ENCODE data around the gene ZSCAN22.
"Not testable (repeated sequence)": the region's sequence is repeated elsewhere in the genome, so short reads cannot be mapped to it uniquely, and the experiment has no call there.

Gene ZSCAN22

DNA sequence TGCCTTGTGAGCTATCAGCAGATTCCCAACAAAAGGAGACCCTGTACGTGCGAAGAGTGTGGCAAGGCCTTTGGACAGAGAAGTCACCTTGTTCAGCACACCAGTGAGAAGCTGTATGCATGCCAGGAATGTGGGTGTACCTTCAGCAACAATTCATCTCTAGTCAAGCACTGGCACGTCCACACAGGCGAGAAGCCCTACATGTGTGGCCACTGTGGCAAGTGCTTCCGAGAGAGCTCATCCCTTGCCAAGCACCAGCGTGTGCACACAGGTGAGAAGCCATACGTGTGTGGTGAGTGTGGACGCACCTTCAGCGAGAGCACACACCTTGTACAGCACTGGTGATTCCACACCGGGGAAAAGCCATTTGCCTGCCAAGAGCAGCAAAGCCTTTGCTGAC lies 7.6 kb upstream of the ZSCAN22 start:
- no peak for DNase-seq

GRCh38 chr19:58325311-58326022 lies 1.3 kb upstream of the ZSCAN22 start:
- DNase-seq, result no peak

DNA sequence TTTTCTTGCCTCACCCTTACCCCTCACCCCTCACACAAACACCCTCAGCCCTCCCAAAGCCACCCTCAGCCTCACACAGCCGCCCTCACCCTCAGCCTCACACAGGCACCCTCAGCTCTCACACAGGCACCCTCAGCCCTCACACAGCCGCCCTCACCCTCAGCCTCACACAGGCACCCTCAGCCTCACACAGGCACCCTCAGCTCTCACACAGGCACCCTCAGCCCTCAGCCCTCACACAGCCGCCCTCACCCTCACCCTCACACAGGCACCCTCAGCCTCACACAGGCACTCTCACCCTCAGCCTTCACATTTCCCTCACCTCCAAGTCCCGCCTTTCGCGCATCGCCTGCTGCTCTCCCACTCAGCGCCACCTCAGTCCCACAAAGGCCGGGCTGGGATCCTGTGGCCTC lies 287 bp upstream of the ZSCAN22 start:
- DNase-seq, result no peak

GRCh38 chr19:58328999-58329398 lies 2.2 kb downstream of the ZSCAN22 start:
- DNase-seq, result no peak

GRCh38 chr19:58330458-58330857 lies 3.7 kb downstream of the ZSCAN22 start:
- DNase-seq, result no peak

- DNase-seq, result no peak
Measured at GRCh38 chr19:58332697-58333096, 5.9 kb downstream of the ZSCAN22 start.

- DNase-seq, result no peak
Measured at GRCh38 chr19:58334691-58335249, 8.0 kb downstream of the ZSCAN22 start.

DNA sequence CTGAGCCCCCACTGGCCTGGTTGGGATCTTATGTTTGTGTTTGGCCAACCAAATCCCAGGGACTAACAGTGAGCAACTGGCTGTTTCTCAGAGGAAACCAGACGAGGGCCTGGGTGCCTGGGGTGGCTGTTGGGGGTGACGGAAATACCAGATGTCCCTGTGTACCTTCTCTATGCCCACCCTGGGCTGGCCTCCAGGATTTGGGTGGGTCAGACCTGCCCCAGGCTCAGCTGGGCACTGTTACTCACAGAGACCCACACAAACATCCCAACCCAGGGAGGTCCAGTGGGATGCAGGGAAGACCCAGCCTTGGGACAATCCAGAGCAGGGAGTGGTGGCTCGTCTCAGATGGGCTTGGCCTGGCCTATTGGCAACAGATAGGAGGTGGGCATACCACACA lies 8.8 kb downstream of the ZSCAN22 start:
- DNase-seq, result no peak

DNA sequence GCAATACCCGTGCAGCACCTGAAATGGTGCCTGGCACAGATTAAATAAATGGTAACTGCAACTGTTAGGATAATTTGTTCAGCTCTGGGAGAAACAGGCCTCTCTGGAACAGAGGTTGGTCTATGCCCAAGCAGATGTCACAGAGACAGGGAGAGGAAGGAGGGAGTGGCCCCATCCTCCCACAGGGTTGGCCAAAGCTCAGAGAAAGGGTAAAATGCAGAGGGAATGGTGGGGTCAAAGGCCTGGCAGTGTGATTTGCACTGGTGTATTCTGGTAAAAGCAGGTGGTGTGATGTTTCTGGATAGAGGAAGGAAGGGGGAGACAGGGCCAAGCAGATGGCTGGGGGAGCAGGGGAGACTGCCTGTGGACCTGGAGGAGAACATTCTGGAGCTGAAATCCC lies 9.4 kb downstream of the ZSCAN22 start:
- DNase-seq, result no peak

DNA sequence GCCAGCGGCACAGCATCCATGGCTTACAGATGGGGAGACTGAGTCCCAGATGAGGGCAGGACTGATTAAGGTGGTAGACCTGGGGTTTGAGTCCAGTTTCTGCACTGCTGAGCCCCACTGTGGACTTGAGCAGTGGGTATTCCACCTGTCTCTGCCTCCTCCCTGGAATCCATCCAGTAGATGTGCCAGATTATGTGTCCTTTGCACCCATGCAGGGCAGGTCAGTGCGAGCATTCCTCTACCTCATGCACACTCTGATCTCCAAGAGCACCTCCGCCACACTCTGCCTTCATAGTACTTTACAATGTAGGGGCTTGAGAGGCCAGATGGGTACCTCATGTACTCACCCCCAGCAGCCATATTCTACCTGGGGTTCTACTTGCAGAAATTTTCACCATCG lies 10.0 kb downstream of the ZSCAN22 start:
- DNase-seq, result no peak

GRCh38 chr19:58338336-58338735 lies 11.5 kb downstream of the ZSCAN22 start:
- DNase-seq, result no peak

- no peak for DNase-seq
Measured at GRCh38 chr19:58338825-58339558, 12.2 kb downstream of the ZSCAN22 start.

- no peak for DNase-seq
Measured at GRCh38 chr19:58345558-58345957, 18.8 kb downstream of the ZSCAN22 start.

GRCh38 chr19:58346961-58347929 lies 20.5 kb downstream of the ZSCAN22 start:
- DNase-seq, result peak; percentile 33

DNA sequence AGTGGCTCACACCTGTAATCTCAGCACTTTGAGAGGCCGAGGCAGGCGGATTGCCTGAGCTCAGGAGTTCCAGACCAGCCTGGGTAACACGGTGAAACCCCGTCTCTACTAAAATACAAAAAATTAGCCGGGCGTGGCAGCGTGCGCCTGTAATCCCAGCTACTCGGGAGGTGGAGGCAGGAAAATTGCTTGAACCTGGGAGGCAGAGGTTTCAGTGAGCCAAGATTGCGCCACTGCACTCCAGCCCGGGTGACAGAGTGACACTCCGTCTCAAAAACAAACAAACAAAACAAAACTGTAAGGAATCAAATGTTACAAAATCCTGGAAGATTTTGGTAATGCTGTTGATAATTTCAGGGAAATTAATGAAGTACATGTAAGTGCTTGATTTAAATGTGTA lies 21.3 kb downstream of the ZSCAN22 start:
- DNase-seq, result not testable (repeated sequence)

DNA sequence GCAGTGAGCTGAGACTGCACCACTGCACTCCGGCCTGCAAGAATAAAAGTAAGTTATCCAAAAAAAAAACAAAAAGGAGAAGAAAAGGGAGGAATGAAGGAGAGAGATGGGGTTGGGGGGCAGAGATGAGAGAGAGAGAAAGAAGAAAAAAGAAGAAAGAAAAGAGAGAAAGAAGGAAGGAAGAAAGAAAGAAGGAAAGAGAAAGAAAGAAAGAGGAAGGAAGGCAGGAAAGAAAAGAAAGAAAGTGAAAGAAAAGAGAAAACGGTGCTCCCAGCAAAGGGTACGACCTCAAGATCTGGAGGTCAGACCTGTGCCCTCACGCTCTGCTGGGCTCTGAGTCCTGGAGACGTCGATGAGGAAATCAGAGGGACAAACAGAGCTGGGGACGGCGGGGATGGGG lies 22.8 kb downstream of the ZSCAN22 start:
- DNase-seq, result no peak

DNA sequence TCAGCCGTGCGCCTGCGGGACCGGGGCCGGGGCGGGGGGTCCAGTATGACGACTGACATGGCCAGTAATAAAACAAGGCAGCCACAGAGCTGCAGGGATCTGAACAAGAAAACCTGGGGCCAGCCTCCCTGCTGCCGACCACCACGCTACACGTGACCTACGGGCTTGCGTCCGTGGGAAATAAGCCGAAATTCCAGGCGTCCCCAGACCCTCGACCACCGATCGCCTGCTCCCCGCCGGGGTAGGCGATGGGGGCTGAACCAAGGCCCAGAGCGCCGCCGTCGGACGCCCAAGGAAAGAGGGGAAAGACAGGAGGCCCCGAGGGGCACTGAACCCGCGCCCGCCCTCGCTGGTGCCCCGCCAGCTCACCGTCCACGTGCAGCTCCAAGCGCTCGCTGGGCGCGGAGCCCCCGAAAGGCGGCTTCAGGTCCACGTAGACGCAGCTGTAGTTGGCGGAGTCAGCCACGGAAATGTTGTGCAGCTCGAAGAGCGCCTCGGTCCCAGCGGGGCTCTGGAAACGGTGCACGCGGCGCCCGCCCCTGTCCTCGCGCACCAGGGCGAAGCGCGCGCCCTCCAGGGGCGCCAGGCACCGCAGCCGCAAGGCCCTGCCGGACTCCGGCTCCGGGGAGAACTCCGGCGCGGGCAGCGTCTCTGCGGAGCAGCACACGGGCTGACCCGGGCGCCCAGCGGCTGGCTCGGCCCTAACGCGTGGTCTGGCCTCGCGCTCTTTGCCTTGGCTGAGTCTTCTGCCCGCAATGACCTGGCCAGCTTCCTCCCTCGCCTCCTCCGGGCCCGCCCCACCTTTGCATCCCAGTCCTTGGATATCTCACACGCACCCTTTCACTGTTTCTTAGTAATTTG lies 23.4 kb downstream of the ZSCAN22 start:
- no peak for DNase-seq

DNA sequence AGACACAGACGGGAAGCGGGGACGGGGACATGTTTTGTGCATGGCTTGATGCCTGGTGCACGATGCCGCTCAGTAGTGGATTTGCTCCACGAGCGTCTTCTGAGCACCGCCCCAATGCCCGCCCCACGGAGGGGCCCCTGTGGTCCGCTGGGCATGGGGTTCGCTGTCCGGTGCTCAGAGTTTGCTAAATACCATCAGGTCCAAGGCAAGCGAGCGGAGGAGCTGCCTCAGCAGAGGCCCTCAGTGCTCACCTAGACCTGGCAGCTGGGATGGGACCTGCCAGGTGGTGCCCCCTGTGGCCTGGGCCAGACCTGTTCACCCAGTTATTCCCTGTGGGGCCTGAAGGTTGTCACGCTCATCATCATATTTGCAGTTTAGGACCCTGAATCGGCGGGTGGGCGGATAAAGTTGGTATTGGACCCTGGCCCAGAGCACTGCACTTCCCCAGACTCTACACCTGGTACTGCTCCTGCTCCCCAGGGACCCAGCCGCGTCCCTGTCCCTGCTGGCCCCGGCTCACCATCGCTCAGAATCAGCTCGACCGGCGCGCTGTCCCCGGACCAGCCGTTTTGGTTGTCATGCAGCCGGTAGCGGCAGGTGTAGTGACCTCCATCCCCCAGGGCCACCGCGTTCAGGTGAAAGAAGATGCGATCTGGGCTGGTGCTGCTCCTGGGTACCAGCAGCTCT lies 24.2 kb downstream of the ZSCAN22 start:
- DNase-seq, result no peak

GRCh38 chr19:58351558-58351878 lies 24.7 kb downstream of the ZSCAN22 start:
- DNase-seq, result no peak

GRCh38 chr19:58351990-58352755 lies 25.4 kb downstream of the ZSCAN22 start:
- no peak for DNase-seq

Measured in NCI-H2029 (cell line).